C4-2B (cell line): ENCODE data around the gene SLIT3.

Experiments used
- CTCF ChIP-seq: fragments of 450-650 bp; conservative IDR thresholded peaks from 2 replicates; pipeline ENCODE4 v1.5.1; 2017; ENCODE audit warnings: mild to moderate bottlenecking
- ZFX ChIP-seq: fragments of 450-650 bp; IDR thresholded peaks from 2 replicates; pipeline ENCODE4 v1.6.1; 2017

- TF ChIP-seq CTCF (no peak), ZFX (no peak)
Observed at GRCh38 chr5:168691891-168692290, 609.0 kb downstream of the SLIT3 start.
